NCI-H146 treated with DMSO at 0.1 percent for 48 hours (cell line): ENCODE results near the gene GRIK1.

Experiments
- DNase-seq: peaks from one replicate; lab custom pipeline; 2025; ENCODE audit not compliant: unreplicated experiment; lab: John Stamatoyannopoulos, UW

Gene GRIK1

DNA sequence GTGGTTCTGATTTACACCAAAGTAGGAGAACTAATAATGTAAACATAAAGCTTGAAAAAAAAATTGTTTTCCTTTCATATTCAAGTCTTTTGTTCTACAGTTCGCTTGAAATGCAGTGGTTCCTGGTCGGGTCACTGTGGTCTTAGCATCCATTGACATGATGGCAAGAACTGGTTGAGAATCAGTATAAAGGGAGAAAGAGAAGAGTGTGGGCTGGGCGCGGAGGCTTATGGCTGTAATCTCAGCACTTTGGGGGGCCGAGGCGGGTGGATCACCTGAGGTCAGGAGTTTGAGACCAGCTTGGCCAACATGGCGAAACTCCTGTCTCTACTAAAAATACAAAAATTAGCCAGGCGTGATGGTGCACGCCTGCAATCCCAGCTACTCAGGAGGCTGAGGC, 390.2 kb downstream of the GRIK1 start:
- no peak for DNase-seq

GRCh38 chr21:29547998-29548397, 391.8 kb downstream of the GRIK1 start:
- DNase-seq = no peak

GRCh38 chr21:29546071-29546470, 393.7 kb downstream of the GRIK1 start:
- DNase-seq = no peak

DNA sequence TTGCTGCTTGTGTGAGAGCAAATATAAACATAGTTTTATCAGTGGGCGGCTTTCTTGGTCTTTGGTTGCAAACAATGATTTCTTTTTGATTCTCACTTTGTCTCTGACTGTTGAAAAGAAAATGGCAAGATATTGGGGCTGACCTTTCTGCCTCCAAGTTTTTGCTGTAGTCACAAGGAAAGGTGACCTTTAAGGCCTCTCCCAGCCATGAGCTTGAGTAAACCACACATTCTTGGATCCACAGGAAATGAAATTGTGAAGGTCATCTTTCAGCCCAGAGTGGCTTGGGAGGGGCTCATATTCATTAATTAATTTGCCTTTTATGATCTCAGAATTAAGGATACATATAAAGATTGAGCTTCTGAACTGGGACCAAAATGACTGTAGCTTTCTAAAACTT, 399.5 kb downstream of the GRIK1 start:
- no peak for DNase-seq

- DNase-seq = no peak
Measured at GRCh38 chr21:29538115-29538514, 401.7 kb downstream of the GRIK1 start.

GRCh38 chr21:29534448-29534847, 405.3 kb downstream of the GRIK1 start:
- no peak for DNase-seq

DNA sequence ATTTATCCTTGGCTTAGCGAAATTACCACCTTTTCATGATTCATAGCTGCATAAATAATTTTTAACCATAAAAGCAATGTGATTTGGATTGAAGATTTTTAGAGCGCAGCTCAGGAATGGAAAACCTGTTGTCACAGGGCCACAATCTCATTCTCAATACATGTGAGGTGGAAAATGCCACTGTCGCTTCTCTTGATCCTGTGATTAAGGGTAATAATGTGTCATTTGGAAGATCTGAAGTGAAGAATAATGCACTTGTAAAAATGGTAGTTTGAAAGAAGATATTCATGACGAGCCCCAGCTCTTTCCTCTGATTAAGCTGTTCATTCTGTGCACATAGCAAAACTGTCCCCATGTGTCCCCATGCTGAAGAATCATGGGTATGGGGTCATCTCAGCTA, 410.7 kb downstream of the GRIK1 start:
- DNase-seq = no peak

DNA sequence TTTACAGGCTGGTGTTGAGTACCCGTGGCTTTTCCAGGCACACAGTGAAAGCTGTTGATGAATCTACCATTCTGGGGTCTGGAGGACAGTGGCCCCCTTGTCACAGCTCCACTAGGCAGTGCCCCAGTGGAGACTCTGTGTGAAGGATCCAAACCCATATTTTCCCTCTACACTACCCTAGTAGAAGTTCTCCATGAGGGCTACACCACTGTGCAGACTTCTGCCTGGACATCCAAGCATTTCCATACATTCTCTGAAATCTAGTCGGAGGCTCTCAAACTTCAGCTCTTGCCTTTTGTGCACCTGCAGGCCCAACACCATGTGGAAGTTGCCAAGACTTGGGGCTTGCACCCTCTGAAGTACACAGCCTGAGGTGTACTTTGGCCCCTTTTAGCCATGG, 413.3 kb downstream of the GRIK1 start:
- no peak for DNase-seq

- DNase-seq = no peak
Measured at GRCh38 chr21:29524055-29524454, 415.7 kb downstream of the GRIK1 start.

DNA sequence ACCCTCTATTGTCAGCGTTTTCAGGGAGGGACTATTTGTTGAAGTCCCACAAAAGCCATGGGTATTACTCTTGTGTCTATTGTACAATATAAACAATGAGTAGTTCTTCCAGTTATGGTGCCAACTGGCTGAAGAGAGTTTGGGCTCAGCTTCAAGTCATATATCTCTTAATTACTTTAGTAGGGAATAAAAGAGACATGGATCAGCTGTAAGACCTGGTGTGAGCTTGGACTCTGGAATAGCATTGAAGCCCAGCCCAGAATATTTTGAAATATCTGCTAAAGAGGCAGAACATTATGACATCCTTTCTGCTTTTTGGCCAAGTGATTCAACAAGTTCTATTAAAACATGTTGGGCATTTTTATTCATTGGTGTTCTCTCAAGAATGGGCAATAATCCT, 416.1 kb downstream of the GRIK1 start:
- DNase-seq = no peak

DNA sequence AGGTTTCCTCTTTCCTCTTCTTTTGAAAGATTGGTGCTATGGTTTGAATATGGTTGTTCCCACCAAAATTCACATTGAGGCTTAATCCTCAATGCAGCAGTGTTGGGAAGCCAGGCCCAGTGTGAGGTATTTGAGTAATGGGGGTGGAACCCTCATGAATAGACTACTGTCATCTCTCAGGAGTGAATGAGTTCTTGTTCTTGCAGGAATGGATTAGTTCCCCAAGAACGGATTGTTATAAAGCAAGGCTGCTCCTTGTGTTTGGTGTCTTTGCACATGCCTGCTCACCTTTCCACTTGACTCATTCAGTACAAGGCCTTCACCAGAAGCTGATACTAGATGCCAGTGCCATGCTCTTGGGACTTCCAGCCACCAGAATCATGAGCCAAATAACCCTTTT, 417.9 kb downstream of the GRIK1 start:
- DNase-seq = no peak

- no peak for DNase-seq
Measured at GRCh38 chr21:29520171-29520570, 419.6 kb downstream of the GRIK1 start.

GRCh38 chr21:29514652-29515247, 425.0 kb downstream of the GRIK1 start:
- DNase-seq = no peak

DNA sequence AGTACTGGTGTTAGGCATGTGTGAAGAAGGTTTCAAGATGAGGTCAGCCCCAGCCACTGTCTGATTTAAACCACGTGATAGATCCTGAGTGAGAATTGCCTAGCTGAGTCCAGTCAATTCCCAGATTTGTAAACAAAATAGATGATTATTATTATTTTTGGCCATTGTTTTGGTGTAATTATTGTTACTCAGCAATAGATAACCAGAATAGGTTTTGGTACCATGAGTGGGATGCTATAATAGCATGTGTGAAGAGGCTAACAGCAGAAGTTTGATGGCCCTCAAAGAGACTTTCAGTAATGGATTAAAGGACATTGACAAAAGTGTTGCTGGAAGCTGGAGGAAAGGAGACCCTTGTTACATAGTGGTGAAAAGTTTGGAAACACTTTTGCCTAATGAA, 426.3 kb downstream of the GRIK1 start:
- DNase-seq = no peak

DNA sequence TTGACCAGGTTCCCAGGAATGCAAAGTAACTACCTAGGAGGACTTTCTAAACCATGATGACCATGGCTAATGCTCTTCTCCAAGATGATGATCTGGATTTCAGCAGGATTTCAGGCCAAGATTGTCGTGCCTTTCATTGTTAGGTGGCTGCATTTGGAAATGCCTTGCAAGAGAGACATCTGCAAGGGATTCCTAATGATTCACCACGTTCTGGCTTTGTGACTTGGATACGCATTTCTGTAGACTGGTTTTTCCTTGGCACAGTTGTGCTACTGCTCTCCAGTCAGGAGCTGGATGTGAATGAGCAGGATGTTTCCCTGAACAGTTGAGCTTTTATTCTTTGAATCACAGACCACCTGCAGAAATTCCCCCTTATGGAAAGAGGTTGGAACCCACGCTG, 428.7 kb downstream of the GRIK1 start:
- no peak for DNase-seq

GRCh38 chr21:29509121-29509520, 430.7 kb downstream of the GRIK1 start:
- DNase-seq = no peak

DNA sequence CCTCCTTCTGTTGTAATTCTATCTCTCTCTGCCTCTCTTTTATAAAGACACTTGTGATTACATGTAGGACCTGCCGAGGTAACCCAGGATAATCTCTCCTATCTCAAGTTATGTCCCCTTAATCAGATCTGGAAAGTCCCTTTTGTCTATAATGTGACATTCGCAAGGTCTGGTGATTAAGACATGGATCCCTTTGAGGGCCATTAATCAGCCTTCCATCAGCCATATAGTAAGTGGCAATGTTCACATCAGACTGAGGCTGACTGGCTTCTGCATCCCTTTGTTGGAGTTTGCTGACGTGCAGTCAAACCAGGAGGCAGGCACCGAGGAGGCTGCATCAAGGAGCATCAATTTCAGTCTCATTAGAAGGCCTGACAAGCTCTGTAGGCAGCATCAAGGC, 431.5 kb downstream of the GRIK1 start:
- no peak for DNase-seq

DNA sequence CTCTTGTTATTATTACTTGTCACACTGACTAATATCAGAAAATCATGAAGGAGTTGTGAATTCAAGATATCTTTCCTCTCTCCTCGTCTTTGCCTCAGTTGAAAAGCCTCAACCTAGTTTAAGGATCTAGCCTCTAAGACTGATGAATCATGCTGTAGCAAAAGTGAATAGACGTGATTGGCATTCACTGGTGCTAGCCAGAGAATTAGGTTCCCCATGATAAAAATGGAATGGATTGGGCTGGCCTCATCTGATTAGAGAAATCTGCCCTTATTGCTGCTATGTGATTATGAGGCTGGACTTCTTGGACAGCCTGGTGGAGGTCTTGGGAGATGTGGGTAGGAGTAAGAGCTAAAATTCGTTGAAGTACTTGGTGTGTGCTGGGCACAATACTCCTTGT, 432.8 kb downstream of the GRIK1 start:
- DNase-seq = no peak

- no peak for DNase-seq
Measured at GRCh38 chr21:29506214-29506613, 433.6 kb downstream of the GRIK1 start.

- no peak for DNase-seq
Measured at GRCh38 chr21:29504751-29505321, 435.0 kb downstream of the GRIK1 start.

- no peak for DNase-seq
Measured at GRCh38 chr21:29501451-29501850, 438.3 kb downstream of the GRIK1 start.

DNA sequence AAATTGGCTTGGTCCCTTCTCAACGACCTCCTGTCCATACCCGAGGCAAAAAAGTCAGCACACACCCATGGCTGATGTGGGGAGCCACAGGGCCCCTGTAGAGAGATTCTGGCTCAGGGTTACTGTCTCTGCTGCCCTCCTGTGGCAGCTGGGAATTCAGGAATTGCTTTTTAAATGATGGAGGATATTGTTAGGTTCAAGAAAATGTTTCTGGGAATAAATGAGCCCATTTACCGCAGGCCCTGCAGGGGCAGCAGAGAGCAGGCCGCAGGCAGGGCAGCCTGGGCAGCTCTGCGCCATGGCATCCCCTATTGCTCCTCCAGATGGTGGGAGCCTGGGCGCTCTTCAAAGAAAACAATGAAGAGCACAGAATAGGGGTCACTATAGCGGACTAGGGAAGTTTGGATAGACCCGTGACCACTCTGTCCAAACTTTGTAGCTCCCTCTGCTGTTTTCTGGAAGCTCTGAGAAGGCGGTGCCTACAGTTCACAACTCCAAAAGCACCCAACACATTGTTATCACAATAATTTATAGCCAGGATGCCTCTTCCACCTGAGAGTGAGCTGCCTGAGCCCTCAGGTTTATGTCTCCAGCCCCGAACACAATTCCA, 440.0 kb downstream of the GRIK1 start:
- DNase-seq = no peak

- no peak for DNase-seq
Measured at GRCh38 chr21:29499229-29499628, 440.6 kb downstream of the GRIK1 start.
